ENCODE data around the gene MOBP.

Gene MOBP

DNA sequence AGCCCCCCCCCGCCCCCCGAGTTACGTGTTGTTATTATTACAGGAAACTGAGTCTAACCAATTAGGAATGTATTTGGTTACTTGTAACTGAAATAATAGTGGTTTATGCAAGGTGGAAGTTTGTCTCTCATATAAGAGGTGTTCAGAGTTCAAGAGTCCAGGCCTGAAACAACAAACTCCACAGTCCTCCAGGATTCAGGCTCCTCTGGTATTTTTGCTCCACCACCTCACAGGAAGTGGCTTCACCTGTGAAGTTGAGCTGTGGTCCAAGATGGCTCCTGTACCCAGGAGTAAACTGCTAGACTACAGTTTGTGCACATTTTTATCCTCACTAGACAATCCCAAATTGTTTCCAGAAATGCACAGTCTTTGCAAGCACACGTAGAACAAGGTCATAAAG, 27.3 kb downstream of the MOBP start:
- H3K4me3 ChIP-seq: no peak overlapping the region
- no peaks in the 10 kb centered on the region for H3K9me3 ChIP-seq (ENCODE audit: low read depth, low read length)
- no peak for DNase-seq (ENCODE audit: low read depth, low spot score)
- H3K36me3 ChIP-seq (ENCODE audit: insufficient read depth, low read length): no peaks in the 10 kb centered on the region
- H3K9ac ChIP-seq (ENCODE audit: insufficient read length): no peak overlapping the region
- H3K27ac ChIP-seq: no peak overlapping the region
- TF ChIP-seq POLR2AphosphoS5 (IDR thresholded peaks at IDR 0.05; ENCODE audit: borderline replicate concordance, low read depth, low read length) (no peak), FOXP2 (optimal IDR thresholded peaks at IDR 0.05; ENCODE audit: control extremely low read depth, extremely low read length, insufficient read depth) (no peak), EZH2 (IDR thresholded peaks at IDR 0.05) (no peak)

DNA sequence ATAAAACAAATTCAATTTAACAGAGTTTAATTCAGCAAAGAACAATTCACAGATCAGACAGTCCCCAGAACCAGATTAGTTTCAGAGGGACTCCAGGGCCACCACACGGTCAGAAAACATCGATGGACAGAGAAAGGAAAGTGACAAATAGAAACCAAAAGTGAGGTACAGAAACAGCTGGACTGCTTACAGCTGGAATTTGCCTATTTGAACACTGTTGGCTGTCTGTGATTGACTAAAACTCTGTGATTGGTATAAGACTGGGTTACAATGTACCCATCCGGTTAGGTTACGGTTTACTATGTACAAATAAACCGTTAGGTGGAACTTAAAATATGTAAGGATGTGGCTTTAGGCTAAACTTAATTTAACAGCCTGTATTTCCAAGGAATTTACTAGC, 30.3 kb downstream of the MOBP start:
- DNase-seq (ENCODE audit: low read depth, low spot score): no peak

DNA sequence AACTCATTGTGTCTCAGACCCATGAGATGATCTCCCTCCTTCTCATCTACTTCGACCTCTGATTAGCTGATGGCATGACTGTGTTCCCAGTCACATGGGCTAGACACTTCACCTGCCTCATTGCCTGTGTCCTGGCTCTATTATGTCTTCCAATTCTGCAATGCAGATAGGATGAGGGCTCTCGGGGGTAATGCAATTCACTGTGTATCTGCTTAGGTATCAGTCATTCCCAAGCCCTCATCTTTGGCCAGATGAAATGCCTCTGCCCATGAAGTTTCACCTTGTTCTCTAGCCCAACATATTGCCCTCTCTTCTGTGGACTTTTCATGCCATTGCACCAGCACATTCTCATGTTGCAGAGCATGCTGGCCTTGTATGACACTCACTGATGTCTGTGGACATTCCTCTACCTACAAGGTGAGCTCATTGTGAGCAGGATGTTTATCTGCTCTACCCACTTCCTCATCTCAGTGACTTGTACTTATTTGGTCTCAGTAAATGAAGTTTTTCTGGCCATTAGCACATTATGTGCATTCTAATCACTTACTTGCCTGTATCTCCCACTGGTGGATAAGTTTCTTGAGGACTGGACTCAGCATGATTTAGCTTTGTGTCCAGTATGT, 32.3 kb downstream of the MOBP start:
- no peak overlapping the region for H3K9ac ChIP-seq (ENCODE audit: insufficient read length)
- no peaks in the 10 kb centered on the region for H3K36me3 ChIP-seq (ENCODE audit: insufficient read depth, low read length)
- no peak overlapping the region for H3K27ac ChIP-seq
- no peak overlapping the region for H3K4me3 ChIP-seq
- no peaks in the 10 kb centered on the region for H3K9me3 ChIP-seq (ENCODE audit: low read depth, low read length)
- TF ChIP-seq EZH2 (IDR thresholded peaks at IDR 0.05) (no peak), FOXP2 (optimal IDR thresholded peaks at IDR 0.05; ENCODE audit: control extremely low read depth, extremely low read length, insufficient read depth) (no peak), POLR2AphosphoS5 (IDR thresholded peaks at IDR 0.05; ENCODE audit: borderline replicate concordance, low read depth, low read length) (no peak)
- DNase-seq (ENCODE audit: low read depth, low spot score): no peak

More for the DNA sequence above, 30.3 kb downstream of the MOBP start:
- H3K9me3 ChIP-seq (ENCODE audit: low read depth, low read length): no peaks in the 10 kb centered on the region
- no peaks in the 10 kb centered on the region for H3K36me3 ChIP-seq (ENCODE audit: insufficient read depth, low read length)
- no peak overlapping the region for H3K4me3 ChIP-seq
- no peak overlapping the region for H3K9ac ChIP-seq (ENCODE audit: insufficient read length)
- TF ChIP-seq EZH2 (IDR thresholded peaks at IDR 0.05) (no peak), FOXP2 (optimal IDR thresholded peaks at IDR 0.05; ENCODE audit: control extremely low read depth, extremely low read length, insufficient read depth) (no peak), POLR2AphosphoS5 (IDR thresholded peaks at IDR 0.05; ENCODE audit: borderline replicate concordance, low read depth, low read length) (no peak)
- no peak overlapping the region for H3K27ac ChIP-seq

DNA sequence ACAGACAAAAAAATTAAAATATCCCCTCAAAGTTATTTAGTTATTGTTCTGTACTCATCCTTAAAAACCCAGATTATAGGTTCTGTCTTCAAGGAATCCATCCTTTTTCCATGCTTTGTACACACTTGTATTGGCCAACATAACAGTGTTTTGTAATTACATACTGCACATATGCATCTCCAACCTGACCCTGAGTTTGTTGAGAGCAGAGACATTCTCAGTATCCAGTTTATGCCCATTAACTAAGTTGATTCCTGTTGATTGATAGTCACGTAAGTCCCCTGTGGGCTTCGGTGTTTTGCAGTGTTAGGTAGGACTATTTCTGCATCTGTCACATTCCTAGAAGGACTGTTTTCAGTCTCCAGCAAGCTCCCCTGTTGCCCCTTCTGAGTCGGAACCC, 33.6 kb downstream of the MOBP start:
- H3K9ac ChIP-seq (ENCODE audit: insufficient read length): no peak overlapping the region
- TF ChIP-seq EZH2 (IDR thresholded peaks at IDR 0.05) (no peak), FOXP2 (optimal IDR thresholded peaks at IDR 0.05; ENCODE audit: control extremely low read depth, extremely low read length, insufficient read depth) (no peak), POLR2AphosphoS5 (IDR thresholded peaks at IDR 0.05; ENCODE audit: borderline replicate concordance, low read depth, low read length) (no peak)

DNA sequence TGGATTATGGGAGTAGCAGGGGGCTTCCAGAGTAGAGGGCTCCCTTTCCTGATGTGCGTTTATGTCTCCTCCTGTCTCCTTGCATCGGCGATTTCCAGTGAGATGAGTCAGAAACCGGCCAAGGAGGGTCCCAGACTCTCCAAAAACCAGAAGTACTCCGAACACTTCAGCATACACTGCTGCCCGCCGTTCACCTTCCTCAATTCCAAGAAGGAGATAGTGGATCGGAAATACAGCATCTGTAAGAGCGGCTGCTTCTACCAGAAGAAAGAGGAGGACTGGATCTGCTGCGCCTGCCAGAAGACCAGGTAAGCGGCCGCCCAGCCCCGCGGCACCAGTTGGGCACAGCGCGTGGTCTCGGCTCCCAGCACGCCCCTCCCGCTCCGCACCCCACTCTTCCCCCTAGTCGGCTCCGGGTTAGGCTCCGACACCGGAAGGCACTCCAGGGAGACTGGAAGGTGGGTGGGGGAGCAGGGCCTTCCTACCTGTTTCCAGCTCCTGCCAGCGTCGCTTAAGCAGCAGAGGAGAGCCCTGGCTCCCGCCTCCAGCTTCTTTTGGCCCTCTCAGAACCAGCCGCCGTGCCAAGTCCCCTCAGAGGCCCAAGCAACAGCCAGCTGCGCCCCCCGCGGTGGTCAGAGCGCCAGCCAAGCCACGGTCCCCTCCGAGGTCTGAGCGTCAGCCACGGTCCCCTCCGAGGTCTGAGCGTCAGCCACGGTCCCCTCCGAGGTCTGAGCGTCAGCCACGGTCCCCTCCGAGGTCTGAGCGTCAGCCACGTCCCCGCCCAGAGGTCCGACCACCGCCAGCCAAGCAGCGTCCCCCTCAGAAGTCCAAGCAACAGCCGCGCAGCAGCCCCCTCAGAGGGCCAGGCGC, 34.7 kb downstream of the MOBP start:
- Histone ChIP-seq H3K36me3 (ENCODE audit: insufficient read depth, low read length) (no peaks in the 10 kb centered on the region), H3K4me3 (no peak overlapping the region), H3K9me3 (ENCODE audit: low read depth, low read length) (no peaks in the 10 kb centered on the region), H3K9ac (ENCODE audit: insufficient read length) (no peak overlapping the region), H3K27ac (no peak overlapping the region)
- no peak for DNase-seq (ENCODE audit: low read depth, low spot score)
- no peak for TF ChIP-seq EZH2 (IDR thresholded peaks at IDR 0.05)
- no peak for TF ChIP-seq FOXP2 (optimal IDR thresholded peaks at IDR 0.05; ENCODE audit: control extremely low read depth, extremely low read length, insufficient read depth)
- TF ChIP-seq POLR2AphosphoS5 (IDR thresholded peaks at IDR 0.05; ENCODE audit: borderline replicate concordance, low read depth, low read length): no peak

More for the DNA sequence above, 33.6 kb downstream of the MOBP start:
- no peak for DNase-seq (ENCODE audit: low read depth, low spot score)
- H3K36me3 ChIP-seq (ENCODE audit: insufficient read depth, low read length): no peaks in the 10 kb centered on the region
- H3K4me3 ChIP-seq: no peak overlapping the region
- H3K27ac ChIP-seq: no peak overlapping the region
- H3K9me3 ChIP-seq (ENCODE audit: low read depth, low read length): no peaks in the 10 kb centered on the region

DNA sequence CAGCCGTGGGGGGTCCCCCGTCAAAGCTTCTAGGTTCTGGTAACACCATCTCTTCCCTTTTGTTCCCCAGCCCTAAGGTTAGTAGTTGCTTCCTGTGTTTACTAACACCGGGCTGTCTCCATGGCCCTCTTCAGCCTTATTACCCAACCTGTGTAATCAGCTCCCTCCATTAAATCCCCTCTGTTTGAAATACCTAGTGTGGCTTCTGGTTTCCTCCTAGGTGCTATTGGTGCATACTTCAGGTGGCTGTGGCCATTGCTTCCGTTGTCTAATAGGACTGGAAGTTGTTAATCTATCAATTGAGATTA, 35.3 kb downstream of the MOBP start:
- TF ChIP-seq FOXP2 (optimal IDR thresholded peaks at IDR 0.05; ENCODE audit: control extremely low read depth, extremely low read length, insufficient read depth) (no peak), EZH2 (IDR thresholded peaks at IDR 0.05) (no peak), POLR2AphosphoS5 (IDR thresholded peaks at IDR 0.05; ENCODE audit: borderline replicate concordance, low read depth, low read length) (no peak)
- Histone ChIP-seq H3K27ac (no peak overlapping the region), H3K9ac (ENCODE audit: insufficient read length) (no peak overlapping the region), H3K9me3 (ENCODE audit: low read depth, low read length) (no peaks in the 10 kb centered on the region), H3K4me3 (no peak overlapping the region), H3K36me3 (ENCODE audit: insufficient read depth, low read length) (no peaks in the 10 kb centered on the region)
- no peak for DNase-seq (ENCODE audit: low read depth, low spot score)

DNA sequence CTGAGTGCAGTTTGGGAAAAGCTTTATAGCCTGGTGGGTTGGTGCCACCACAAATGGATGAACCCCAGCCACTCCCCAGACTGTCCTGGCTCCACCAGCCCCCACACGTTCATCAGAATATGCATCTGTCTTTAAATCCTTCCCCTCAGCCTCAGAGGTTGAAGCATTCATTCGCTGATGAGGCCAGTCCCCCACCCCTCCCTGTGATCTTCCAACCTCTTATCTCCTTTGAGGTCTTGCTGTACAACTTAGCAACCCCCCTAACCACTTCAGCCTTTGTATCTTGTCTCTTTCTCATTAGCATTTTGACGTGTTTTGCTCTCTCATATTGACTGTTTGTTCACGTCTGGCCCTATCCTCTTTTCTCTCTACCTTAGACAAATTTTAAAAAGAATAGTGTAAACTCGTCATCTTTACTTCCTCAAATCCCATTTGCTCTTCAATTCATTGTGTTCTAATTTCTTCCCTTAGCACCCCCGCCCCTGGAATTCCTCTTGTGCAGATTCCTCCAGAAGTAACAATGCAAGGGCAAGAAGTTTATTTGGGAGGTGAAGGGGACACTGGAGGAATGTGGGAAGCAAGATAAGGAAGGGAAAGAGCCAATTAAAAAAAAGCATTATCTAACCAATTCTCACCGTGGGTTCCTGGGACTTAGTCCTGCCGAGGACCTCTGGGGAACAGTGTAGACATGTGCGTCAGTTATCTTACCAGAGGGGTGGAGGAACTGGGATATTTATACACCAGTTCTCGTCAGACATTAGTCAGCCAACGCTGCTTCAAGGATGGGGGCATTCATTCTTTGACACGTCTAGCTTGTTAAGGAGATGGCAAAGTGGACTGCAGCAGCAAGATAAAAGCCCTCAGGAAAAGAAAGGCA, 38.6 kb downstream of the MOBP start:
- H3K36me3 ChIP-seq (ENCODE audit: insufficient read depth, low read length): no peaks in the 10 kb centered on the region
- TF ChIP-seq EZH2 (IDR thresholded peaks at IDR 0.05) (no peak), POLR2AphosphoS5 (IDR thresholded peaks at IDR 0.05; ENCODE audit: borderline replicate concordance, low read depth, low read length) (no peak), FOXP2 (optimal IDR thresholded peaks at IDR 0.05; ENCODE audit: control extremely low read depth, extremely low read length, insufficient read depth) (no peak)
- DNase-seq (ENCODE audit: low read depth, low spot score): no peak
- no peaks in the 10 kb centered on the region for H3K9me3 ChIP-seq (ENCODE audit: low read depth, low read length)
- no peak overlapping the region for H3K9ac ChIP-seq (ENCODE audit: insufficient read length)
- H3K4me3 ChIP-seq: no peak overlapping the region
- no peak overlapping the region for H3K27ac ChIP-seq

DNA sequence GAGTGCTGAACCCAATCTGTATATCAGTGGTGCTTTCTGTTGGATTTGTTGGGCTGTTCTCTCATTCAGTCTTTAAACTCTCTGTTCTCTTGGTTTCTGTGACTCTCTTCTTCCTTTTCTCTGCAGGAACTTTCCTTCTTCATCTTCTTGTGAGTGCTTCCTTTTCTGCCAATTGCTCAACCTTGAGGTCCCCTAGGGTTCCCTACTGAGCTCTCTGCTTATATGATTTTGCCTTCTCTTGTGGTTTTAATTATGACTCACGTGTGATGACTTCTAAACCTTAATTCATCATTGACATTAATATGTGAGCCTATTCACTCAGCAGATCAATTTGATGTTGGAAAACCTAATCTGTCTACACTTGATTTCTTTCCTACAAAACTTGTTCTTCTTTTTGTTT, 39.4 kb downstream of the MOBP start:
- Histone ChIP-seq H3K9ac (ENCODE audit: insufficient read length) (no peak overlapping the region), H3K27ac (no peak overlapping the region), H3K36me3 (ENCODE audit: insufficient read depth, low read length) (no peaks in the 10 kb centered on the region), H3K4me3 (no peak overlapping the region), H3K9me3 (ENCODE audit: low read depth, low read length) (no peaks in the 10 kb centered on the region)
- DNase-seq (ENCODE audit: low read depth, low spot score): no peak
- TF ChIP-seq EZH2 (IDR thresholded peaks at IDR 0.05) (no peak), FOXP2 (optimal IDR thresholded peaks at IDR 0.05; ENCODE audit: control extremely low read depth, extremely low read length, insufficient read depth) (no peak), POLR2AphosphoS5 (IDR thresholded peaks at IDR 0.05; ENCODE audit: borderline replicate concordance, low read depth, low read length) (no peak)

All from SK-N-MC (cell line).